ENCODE data around the gene FAM120B. TPM values are rescaled to one million over a fixed set of nuclear protein-coding genes. Genes with fewer than 3 reads are reported as not detected.

The FAM120B gene
- total RNA-seq, 1 experiment from 2014 or later = 16.7 TPM

DNA sequence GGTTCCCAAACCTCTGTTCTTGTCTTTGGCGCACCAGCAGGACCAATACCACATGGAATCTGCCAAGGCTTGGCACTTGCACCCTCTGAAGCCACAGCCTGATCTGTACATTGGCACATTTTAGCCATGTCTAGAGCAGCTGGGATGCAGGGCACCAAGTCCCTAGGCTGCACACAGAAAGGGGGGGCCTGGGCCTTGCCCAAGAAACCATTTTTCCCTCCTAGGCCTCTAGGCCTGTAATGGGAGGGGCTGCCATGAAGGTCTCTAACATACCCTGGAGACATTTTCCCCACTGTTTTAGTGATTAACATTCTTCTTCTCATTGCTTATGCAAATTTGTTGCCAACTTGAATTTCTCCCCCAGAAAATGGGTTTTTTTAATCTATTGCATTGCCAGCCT, 5.4 kb upstream of the FAM120B start:
- Histone ChIP-seq H4K5ac (ENCODE audit: insufficient read length, low read depth, low read length) (no peak overlapping the region), H3K56ac (ENCODE audit: insufficient read length, low read depth, low read length) (no peak overlapping the region), H4K91ac (ENCODE audit: insufficient read length, low read depth, low read length) (no peak overlapping the region), H3K79me1 (ENCODE audit: insufficient read depth, low read depth, low read length, poor library complexity, severe bottlenecking) (no peaks in the 10 kb centered on the region), H3K79me2 (ENCODE audit: insufficient read depth, low read length) (no peaks in the 10 kb centered on the region), H3T11ph (ENCODE audit: low read length) (no peak overlapping the region), H3K9ac (ENCODE audit: extremely low read depth, insufficient read length, low read length) (no peak overlapping the region), H3K4ac (ENCODE audit: low read depth, low read length) (no peak overlapping the region), H3K27me3 (ENCODE audit: insufficient read depth, low read length) (peaks cover 4% of the 10 kb centered on the region; the same call in 1 of the 2 replicates), H2AK5ac (ENCODE audit: insufficient read length, low read length) (no peak overlapping the region), H2BK20ac (ENCODE audit: low read depth, low read length, poor library complexity, severe bottlenecking) (no peak overlapping the region), H3K23ac (ENCODE audit: insufficient read length, low read depth, low read length) (no peak overlapping the region), H2BK15ac (ENCODE audit: low read depth, low read length) (no peak overlapping the region), H4K20me1 (ENCODE audit: control insufficient read depth, insufficient read depth, insufficient read length) (no peaks in the 10 kb centered on the region), H2AFZ (ENCODE audit: low read length) (no peak overlapping the region), H4K8ac (replicated peaks; ENCODE audit: insufficient read length, low read depth, low read length) (no peak overlapping the region), H2BK12ac (ENCODE audit: insufficient read length, low read depth, low read length) (no peak overlapping the region), H2BK120ac (ENCODE audit: low read depth, low read length, poor library complexity, severe bottlenecking) (no peak overlapping the region), H3K27ac (ENCODE audit: insufficient read length, low read depth, low read length) (no peak overlapping the region), H3K4me1 (ENCODE audit: insufficient read depth, low read length) (peaks cover 5% of the 10 kb centered on the region; the same call in 1 of the 2 replicates), H2BK5ac (ENCODE audit: insufficient read length, low read length) (no peak overlapping the region), H3K23me2 (ENCODE audit: insufficient read length, low read depth, low read length, poor library complexity, severe bottlenecking) (peaks cover 10% of the 10 kb centered on the region), H3K4me2 (ENCODE audit: insufficient read depth, insufficient read length, low read length) (no peak overlapping the region), H3K14ac (ENCODE audit: insufficient read depth, low read length) (no peak overlapping the region), H3K9me3 (ENCODE audit: control insufficient read depth, low read depth, low read length) (peaks cover 34% of the 10 kb centered on the region), H3K18ac (ENCODE audit: insufficient read length, low read depth, low read length) (no peak overlapping the region)
- Mint-ChIP-seq H3K27me3 (ENCODE audit: low read depth) (peaks cover 82% of the 10 kb centered on the region), H3K27ac (no peak overlapping the region), H3K4me1 (peaks cover 21 to 28% of the 10 kb centered on the region in 2 experiments), H3K4me3 (no peak overlapping the region), H3K36me3 (ENCODE audit: insufficient read depth in 1 of 3, low read depth in 3 of 3) (peaks cover 48 to 78% (median 63%) of the 10 kb centered on the region in 3 experiments), H3K9me3 (peaks cover 68 to 74% of the 10 kb centered on the region in 2 experiments)
- WGBS (ENCODE audit: extremely low coverage, insufficient read length, low lambda C conversion rate) = no CpG with 5 or more reads among the region's 1 CpG
- TF ChIP-seq, protein P1, sequence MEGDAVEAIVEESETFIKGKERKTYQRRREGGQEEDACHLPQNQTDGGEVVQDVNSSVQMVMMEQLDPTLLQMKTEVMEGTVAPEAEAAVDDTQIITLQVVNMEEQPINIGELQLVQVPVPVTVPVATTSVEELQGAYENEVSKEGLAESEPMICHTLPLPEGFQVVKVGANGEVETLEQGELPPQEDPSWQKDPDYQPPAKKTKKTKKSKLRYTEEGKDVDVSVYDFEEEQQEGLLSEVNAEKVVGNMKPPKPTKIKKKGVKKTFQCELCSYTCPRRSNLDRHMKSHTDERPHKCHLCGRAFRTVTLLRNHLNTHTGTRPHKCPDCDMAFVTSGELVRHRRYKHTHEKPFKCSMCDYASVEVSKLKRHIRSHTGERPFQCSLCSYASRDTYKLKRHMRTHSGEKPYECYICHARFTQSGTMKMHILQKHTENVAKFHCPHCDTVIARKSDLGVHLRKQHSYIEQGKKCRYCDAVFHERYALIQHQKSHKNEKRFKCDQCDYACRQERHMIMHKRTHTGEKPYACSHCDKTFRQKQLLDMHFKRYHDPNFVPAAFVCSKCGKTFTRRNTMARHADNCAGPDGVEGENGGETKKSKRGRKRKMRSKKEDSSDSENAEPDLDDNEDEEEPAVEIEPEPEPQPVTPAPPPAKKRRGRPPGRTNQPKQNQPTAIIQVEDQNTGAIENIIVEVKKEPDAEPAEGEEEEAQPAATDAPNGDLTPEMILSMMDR (conservative IDR thresholded peaks at IDR 0.05) = no peak
- DNase-seq = no peak

Measured in H9 (cell line).